GM12872 (cell line): ENCODE measurements around the gene METTL8.

Experiments used
- CTCF ChIP-seq: IDR thresholded peaks from 3 replicates; pipeline ENCODE4 v1.5.1; 2011; ENCODE audit warnings: low read depth, mild to moderate bottlenecking, low read length, moderate library complexity; ENCODE audit not compliant: insufficient read depth

The METTL8 gene

GRCh38 chr2:171422710-171423495, 10.9 kb downstream of the METTL8 start:
- 0 out of 3 replicates have a peak, but pooled peaks have one; percentile 3 for TF ChIP-seq CTCF

- no peak for TF ChIP-seq CTCF
These were observed 12.8 kb downstream of the METTL8 start for GRCh38 chr2:171420728-171421563.

- no peak for TF ChIP-seq CTCF
These were observed 14.5 kb downstream of the METTL8 start for GRCh38 chr2:171419333-171419732.

- TF ChIP-seq CTCF = peak; percentile 94
These were observed 17.5 kb downstream of the METTL8 start for GRCh38 chr2:171416009-171416926.

GRCh38 chr2:171412571-171413175, 21.1 kb downstream of the METTL8 start:
- TF ChIP-seq CTCF = no peak

GRCh38 chr2:171411791-171412483, 21.9 kb downstream of the METTL8 start:
- no peak for TF ChIP-seq CTCF
